Stimulated activated CD4-positive, alpha-beta T cell treated with anti-CD3 and anti-CD28 coated beads, Interleukin-4, amount 100 ng/mL, for 48 hours (primary cell): ENCODE measurements around the gene HINT2.

Experiments used
- DNase-seq, 2 donors: peaks; one replicate each; pipeline ENCODE4 v3.0.0-alpha.2; 2020; ENCODE audit warnings: low read depth in 2 of 2

Gene HINT2

GRCh38 chr9:35776018-35776417, 38.8 kb downstream of the HINT2 start:
- no peak for DNase-seq

GRCh38 chr9:35774907-35775635, 39.8 kb downstream of the HINT2 start:
- DNase-seq: no peak

- no peak for DNase-seq
Measured at GRCh38 chr9:35771943-35772342, 42.9 kb downstream of the HINT2 start.

- no peak for DNase-seq
Measured at GRCh38 chr9:35771534-35771933, 43.3 kb downstream of the HINT2 start.

GRCh38 chr9:35771075-35771433, 43.8 kb downstream of the HINT2 start:
- no peak for DNase-seq

- no peak for DNase-seq
Measured at GRCh38 chr9:35769763-35770162, 45.1 kb downstream of the HINT2 start.

GRCh38 chr9:35767458-35767857, 47.4 kb downstream of the HINT2 start:
- no peak for DNase-seq

GRCh38 chr9:35766997-35767396, 47.8 kb downstream of the HINT2 start:
- no peak for DNase-seq

GRCh38 chr9:35763803-35764202, 51.0 kb downstream of the HINT2 start:
- no peak for DNase-seq

- no peak for DNase-seq
Measured at GRCh38 chr9:35763181-35763580, 51.7 kb downstream of the HINT2 start.
